ENCODE measurements around the gene RPS6KC1.
"Not testable (repeated sequence)": the region's sequence is repeated elsewhere in the genome, so short reads cannot be mapped to it uniquely, and the experiment has no call there.

Gene RPS6KC1

DNA sequence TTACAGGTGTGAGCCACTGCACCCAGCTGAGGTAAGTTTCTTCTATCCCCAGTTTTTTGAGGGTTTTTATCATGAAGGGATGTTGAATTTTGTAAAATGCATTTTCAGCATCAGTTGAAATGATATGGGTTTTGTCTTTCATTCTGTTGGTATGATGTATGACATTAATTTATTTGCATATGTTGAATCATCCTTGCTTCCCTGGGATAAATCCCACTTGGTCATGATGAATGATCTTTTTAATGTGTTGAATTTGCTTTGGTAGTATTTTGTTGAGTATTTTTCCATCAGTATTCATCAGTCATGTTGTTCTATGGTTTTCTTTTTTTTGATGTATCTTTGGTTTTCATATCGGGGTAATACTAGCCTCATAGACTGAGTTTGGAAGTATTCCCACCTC lies 141.0 kb downstream of the RPS6KC1 start:
- H3K4me3 ChIP-seq (replicated peaks; ENCODE audit: low read depth, low read length) = no peak overlapping the region
- no peak for DNase-seq (ENCODE audit: extremely low read depth, low read depth)
- TF ChIP-seq, protein P1, sequence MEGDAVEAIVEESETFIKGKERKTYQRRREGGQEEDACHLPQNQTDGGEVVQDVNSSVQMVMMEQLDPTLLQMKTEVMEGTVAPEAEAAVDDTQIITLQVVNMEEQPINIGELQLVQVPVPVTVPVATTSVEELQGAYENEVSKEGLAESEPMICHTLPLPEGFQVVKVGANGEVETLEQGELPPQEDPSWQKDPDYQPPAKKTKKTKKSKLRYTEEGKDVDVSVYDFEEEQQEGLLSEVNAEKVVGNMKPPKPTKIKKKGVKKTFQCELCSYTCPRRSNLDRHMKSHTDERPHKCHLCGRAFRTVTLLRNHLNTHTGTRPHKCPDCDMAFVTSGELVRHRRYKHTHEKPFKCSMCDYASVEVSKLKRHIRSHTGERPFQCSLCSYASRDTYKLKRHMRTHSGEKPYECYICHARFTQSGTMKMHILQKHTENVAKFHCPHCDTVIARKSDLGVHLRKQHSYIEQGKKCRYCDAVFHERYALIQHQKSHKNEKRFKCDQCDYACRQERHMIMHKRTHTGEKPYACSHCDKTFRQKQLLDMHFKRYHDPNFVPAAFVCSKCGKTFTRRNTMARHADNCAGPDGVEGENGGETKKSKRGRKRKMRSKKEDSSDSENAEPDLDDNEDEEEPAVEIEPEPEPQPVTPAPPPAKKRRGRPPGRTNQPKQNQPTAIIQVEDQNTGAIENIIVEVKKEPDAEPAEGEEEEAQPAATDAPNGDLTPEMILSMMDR (IDR thresholded peaks at IDR 0.05; ENCODE audit: low read depth, low read length, missing control alignments) = no peak

DNA sequence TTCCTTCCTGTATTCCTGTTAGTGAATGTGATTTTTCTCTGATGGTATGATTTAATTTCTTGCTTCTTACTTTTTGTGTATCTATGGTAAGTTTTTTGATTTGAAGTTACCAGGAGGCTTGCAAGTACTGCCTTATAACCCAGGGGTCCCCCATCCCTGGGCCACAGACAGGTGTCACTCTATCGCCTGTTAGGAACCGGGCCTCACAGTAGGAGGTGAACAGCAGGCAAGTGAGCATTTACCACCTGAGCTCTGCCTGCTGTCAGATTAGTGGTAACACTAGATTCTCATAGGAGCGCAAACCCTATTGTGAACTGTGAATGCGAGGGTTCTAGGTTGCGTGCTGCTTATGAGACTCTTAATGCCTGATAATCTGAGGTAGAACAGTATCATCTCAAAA lies 143.3 kb downstream of the RPS6KC1 start:
- no peak for DNase-seq (ENCODE audit: extremely low read depth, low read depth)
- TF ChIP-seq, protein P1 (IDR thresholded peaks at IDR 0.05; ENCODE audit: low read depth, low read length, missing control alignments) = no peak
- H3K4me3 ChIP-seq (replicated peaks; ENCODE audit: low read depth, low read length) = no peak overlapping the region

DNA sequence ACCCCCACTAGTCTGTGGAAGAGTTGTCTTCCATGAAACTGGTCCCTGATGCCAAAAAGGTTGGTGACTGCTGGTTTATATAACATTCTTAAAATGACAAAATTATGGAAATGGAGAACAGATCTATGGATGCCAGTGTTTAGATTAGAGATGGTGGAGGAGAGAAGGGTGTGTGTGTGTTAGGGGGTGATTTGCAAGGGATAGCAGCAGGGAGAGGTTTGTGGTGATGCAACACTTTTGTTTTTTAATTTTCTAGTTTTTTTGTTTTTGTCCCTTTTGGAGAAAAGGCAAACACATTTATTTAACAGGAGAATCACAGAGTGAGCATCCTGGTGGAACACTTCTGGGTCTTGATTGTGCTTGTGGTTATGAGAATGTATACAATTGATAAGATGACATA lies 143.8 kb downstream of the RPS6KC1 start:
- H3K4me3 ChIP-seq (replicated peaks; ENCODE audit: low read depth, low read length) = no peak overlapping the region
- TF ChIP-seq, protein P1 (IDR thresholded peaks at IDR 0.05; ENCODE audit: low read depth, low read length, missing control alignments) = no peak
- DNase-seq (ENCODE audit: extremely low read depth, low read depth) = no peak

DNA sequence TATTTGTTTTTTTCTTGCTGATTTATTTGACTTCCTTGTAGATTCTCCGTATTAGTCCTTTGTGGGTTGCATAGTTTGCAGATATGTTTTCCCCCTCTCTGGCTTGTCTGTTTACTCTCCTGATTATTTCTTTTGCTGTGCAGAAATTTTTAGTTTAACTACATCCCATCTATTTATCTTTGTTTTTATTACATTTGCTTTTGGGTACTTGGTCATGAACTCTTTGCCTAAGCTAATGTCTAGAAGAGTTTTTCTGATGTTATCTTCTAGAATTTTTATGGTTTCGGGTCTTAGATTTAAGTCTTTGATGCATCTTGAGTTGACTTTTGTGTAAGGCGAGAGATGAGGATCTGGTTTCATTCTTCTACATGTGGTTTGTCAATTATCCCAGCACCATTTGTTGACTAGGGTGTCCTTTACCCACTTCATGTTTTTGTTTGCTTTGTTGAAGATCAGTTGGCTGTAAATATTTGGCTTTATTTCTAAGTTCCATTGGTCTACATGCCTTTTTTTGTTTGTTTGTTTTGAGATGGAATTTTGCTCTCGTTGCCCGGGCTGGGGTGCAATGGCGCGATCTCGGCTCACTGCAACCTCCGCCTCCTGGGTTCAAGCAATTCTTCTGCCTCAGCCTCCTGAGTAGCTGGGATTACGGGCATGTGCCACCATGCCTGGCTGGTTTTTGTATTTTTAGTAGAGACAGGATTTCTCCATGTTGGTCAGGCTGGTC lies 145.4 kb downstream of the RPS6KC1 start:
- not testable (repeated sequence) for DNase-seq (ENCODE audit: extremely low read depth, low read depth); H3K4me3 ChIP-seq (replicated peaks; ENCODE audit: low read depth, low read length)

DNA sequence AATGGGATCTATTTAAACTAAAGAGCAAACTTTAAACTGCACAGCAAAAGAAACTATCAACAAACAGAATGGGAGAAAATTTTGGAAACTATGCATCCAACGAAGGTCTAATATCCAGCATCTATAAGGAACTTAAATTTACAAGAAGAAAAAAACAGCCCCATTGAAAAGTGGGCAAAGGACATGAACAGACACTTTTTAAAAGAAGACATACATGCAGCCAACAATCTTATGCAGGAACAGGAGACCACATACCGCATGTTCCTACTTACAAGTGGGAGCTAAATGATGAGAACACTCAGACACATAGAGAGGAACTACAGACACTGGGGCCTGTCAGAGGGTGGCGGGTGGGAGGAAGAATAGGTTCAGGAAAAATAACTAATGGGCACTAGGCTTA lies 149.6 kb downstream of the RPS6KC1 start:
- no peak overlapping the region for H3K4me3 ChIP-seq (replicated peaks; ENCODE audit: low read depth, low read length)
- DNase-seq (ENCODE audit: extremely low read depth, low read depth) = no peak
- TF ChIP-seq, protein P1 (IDR thresholded peaks at IDR 0.05; ENCODE audit: low read depth, low read length, missing control alignments) = no peak

DNA sequence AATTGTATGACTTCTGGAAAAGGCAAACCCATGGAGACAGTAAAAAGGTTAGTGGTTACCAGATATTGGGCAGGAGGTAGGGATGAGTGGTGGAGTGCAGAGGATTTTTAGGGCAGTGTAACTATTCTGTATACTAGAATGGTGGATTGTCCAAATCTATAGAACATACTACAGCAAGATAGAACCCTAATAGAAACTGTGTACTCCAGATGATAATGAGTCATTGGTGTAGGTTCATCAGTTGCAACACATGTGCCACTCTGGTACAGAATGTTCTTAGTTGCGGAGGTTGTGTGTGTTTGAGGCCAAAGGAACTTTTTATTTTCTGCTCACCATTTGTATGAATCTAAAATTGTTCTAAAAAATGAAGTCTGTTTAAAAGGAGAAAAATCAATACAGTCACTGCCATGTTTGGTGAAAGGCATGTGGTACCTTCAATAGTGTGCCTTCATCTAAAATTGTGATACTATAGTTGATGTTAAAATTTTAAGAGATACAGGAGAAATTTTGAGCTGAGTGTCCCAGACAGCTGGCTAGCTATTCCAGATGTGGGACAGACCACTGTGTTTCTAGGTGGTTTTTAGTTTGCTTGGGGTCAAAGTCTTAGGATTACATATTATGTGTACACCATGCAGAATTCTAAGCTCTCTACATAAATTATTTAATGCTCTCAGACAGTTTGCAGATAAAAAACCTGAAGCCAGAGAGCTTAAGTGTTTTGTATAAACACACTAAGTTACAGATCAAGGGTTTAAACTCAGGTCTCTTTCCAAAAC lies 150.5 kb downstream of the RPS6KC1 start:
- DNase-seq (ENCODE audit: extremely low read depth, low read depth) = no peak

DNA sequence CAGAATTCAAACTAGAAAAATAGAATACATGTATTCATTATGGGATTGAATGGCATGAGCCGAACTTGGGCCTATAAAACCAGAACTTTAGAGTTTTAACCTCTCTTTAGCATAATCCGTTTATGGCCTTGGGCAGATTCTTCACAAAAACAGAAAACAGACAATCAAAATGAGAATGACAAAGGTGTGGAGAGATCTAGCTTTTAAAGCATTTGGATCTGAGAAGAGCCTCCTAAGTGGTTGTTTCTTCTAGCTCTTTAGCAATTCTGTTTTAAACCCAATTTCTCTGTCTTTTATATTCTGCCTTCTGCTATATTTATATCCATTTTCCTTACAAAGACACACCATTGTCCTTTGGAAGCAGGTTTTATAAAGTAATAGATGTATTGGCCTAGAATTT lies 160.2 kb downstream of the RPS6KC1 start:
- H3K4me3 ChIP-seq (replicated peaks; ENCODE audit: low read depth, low read length) = no peak overlapping the region
- TF ChIP-seq, protein P1 (IDR thresholded peaks at IDR 0.05; ENCODE audit: low read depth, low read length, missing control alignments) = no peak
- no peak for DNase-seq (ENCODE audit: extremely low read depth, low read depth)

More for the DNA sequence above, 150.5 kb downstream of the RPS6KC1 start:
- TF ChIP-seq, protein P1 (IDR thresholded peaks at IDR 0.05; ENCODE audit: low read depth, low read length, missing control alignments) = no peak
- H3K4me3 ChIP-seq (replicated peaks; ENCODE audit: low read depth, low read length) = no peak overlapping the region

DNA sequence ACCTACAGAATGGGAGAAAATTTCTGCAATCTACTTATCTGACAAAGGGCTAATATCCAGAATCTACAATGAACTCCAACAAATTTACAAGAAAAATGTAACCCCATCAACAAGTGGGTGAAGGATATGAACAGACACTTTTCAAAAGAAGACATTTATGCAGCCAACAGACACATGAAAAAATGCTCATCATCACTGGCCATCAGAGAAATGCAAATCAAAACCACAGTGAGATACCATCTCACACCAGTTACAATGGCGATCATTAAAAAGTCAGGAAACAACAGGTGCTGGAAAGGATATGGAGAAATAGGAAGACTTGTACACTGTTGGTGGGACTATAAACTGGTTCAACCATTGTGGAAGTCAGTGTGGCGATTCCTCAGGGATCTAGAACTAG lies 168.0 kb downstream of the RPS6KC1 start:
- not testable (repeated sequence) for H3K4me3 ChIP-seq (replicated peaks; ENCODE audit: low read depth, low read length); DNase-seq (ENCODE audit: extremely low read depth, low read depth)

Data from HFF-Myc (cell line).